ENCODE measurements around the gene TET1. TPM values are rescaled to one million over a fixed set of nuclear protein-coding genes. Genes with fewer than 3 reads are reported as not detected.
"Not testable (repeated sequence)": the region's sequence is repeated elsewhere in the genome, so short reads cannot be mapped to it uniquely, and the experiment has no call there.

TET1 gene
- total and polyA plus RNA-seq, 2 of the 13 experiments (the other 11 are each of a cell fraction or from before 2014, with no cell fraction given): 6.9 to 7.3 TPM

DNA sequence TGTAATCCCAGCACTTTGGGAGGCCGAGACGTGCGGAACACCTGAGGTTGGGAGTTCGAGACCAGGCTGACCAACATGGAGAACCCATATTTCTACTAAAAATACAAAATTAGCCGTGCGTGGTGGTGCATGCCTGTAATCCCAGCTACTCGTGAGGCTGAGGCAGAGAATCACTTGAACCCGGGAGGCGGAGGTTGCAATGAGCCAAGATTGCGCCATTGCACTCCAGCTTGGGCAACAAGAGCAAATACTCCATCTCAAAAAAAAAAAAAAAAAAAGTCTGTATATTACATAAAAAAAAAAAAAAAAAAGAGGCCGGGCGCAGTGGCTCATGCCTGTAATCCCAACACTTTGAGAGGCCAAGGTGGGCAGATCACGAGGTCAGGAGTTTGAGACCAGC, 152.9 kb downstream of the TET1 start:
- H3K4me1 ChIP-seq (ENCODE audit: insufficient read depth, low read length); H2AFZ ChIP-seq (ENCODE audit: low read length); H3K27ac ChIP-seq (ENCODE audit: extremely low read length, insufficient read depth, low read length); DNase-seq (ENCODE audit: low spot score); in situ Hi-C loops (cut with HindIII; ENCODE audit: extremely low pct_ligation_motif_present, low pct_unique_long_range_greater_than_20kb); BruUV-seq (replicated peaks); H3K4me3 ChIP-seq (replicated peaks in 1 of 3; ENCODE audit: insufficient read depth in 1 of 3, low read depth in 2 of 3, low read length in 3 of 3); H3K9me3 ChIP-seq (ENCODE audit: low read length); H3K27me3 ChIP-seq (ENCODE audit: control insufficient read depth in 1 of 2, insufficient read depth in 2 of 2, low read length in 2 of 2); H3K9ac ChIP-seq (ENCODE audit: insufficient read depth, low read depth, low read length); H4K20me1 ChIP-seq (ENCODE audit: insufficient read depth, low read length); CTCF ChIA-PET (ENCODE audit: low intra/inter-chr PET ratio, low total read pairs); H3K4me2 ChIP-seq (ENCODE audit: low read depth, low read length); ATAC-seq; H3K36me3 ChIP-seq (replicated peaks in 1 of 2; ENCODE audit: control insufficient read depth in 1 of 2, insufficient read depth in 2 of 2, low read length in 2 of 2); H3K79me2 ChIP-seq (ENCODE audit: insufficient read depth, low read length); FAIRE-seq; intact Hi-C loops (cut with micrococcal nuclease; ENCODE audit: unreplicated experiment): not testable (repeated sequence)
- WGBS (ENCODE audit: low lambda C conversion rate): 24% methylated on average over 13 of the region's 13 CpGs
- TF ChIP-seq CEBPG (CRISPR knock-in tag; IDR thresholded peaks at IDR 0.05): peak; percentile 55
- TF ChIP-seq, protein P1, sequence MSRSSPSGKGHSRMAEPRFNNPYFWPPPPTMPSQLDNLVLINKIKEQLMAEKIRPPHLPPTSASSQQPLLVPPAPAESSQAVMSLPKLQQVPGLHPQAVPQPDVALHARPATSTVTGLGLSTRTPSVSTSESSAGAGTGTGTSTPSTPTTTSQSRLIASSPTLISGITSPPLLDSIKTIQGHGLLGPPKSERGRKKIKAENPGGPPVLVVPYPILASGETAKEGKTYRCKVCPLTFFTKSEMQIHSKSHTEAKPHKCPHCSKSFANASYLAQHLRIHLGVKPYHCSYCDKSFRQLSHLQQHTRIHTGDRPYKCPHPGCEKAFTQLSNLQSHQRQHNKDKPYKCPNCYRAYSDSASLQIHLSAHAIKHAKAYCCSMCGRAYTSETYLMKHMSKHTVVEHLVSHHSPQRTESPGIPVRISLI (CRISPR knock-in tag; IDR thresholded peaks at IDR 0.05; ENCODE audit: borderline replicate concordance): 0 out of 2 replicates have a peak, but pooled peaks have one; percentile 39
- POLR2A ChIA-PET: interaction anchor here (1.0 kb wide), 1 partner anchor 9 kb away, joined by 3 read pairs; no protein-coding TSS in a partner anchor

DNA sequence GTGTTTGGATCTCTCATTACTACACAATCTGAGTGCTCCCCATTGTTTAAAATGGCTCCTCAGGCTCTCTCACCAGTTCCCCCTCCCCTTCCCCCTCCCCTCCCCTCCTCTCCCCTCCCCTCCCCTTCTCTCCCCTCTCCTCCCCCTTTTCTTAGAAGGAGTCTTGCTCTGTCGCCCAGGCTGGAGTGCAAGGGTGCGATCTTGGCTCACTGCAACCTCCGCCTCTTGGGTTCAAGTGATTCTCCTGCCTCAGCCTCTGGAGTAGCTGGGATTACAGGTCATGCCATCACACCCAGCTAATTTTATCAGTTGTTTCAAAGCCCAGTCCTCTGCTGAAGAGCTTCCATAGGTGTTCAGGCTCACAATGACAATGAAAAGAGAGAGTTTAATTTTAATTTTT, 157.3 kb downstream of the TET1 start:
- ATAC-seq (no peak), DNase-seq (ENCODE audit: low spot score) (no peak), FAIRE-seq (no peak)
- Histone ChIP-seq H3K4me3 (replicated peaks in 1 of 3; ENCODE audit: insufficient read depth in 1 of 3, low read depth in 2 of 3, low read length in 3 of 3) (no peak overlapping the region), H3K27me3 (ENCODE audit: control insufficient read depth in 1 of 2, insufficient read depth in 2 of 2, low read length in 2 of 2) (no peaks in the 10 kb centered on the region; a peak in 2 of 5 replicates), H3K79me2 (ENCODE audit: insufficient read depth, low read length) (peaks cover 13% of the 10 kb centered on the region), H3K9me3 (ENCODE audit: low read length) (no peaks in the 10 kb centered on the region), H3K36me3 (replicated peaks in 1 of 2; ENCODE audit: control insufficient read depth in 1 of 2, insufficient read depth in 2 of 2, low read length in 2 of 2) (no peaks in the 10 kb centered on the region), H3K9ac (ENCODE audit: insufficient read depth, low read depth, low read length) (no peak overlapping the region), H3K27ac (ENCODE audit: extremely low read length, insufficient read depth, low read length) (no peak overlapping the region), H4K20me1 (ENCODE audit: insufficient read depth, low read length) (no peaks in the 10 kb centered on the region), H3K4me1 (ENCODE audit: insufficient read depth, low read length) (peaks cover 4% of the 10 kb centered on the region), H2AFZ (ENCODE audit: low read length) (no peak overlapping the region), H3K4me2 (ENCODE audit: low read depth, low read length) (no peak overlapping the region)
- WGBS (ENCODE audit: low lambda C conversion rate): 90% methylated on average over 3 of the region's 3 CpGs
- ChIA-PET POLR2A (no interaction called here), CTCF (ENCODE audit: low intra/inter-chr PET ratio, low total read pairs) (no interaction called here)
- no TSS peak for BruUV-seq (replicated peaks)
- in situ Hi-C loops (cut with HindIII; ENCODE audit: extremely low pct_ligation_motif_present, low pct_unique_long_range_greater_than_20kb) (no loop called here), intact Hi-C loops (cut with micrococcal nuclease; ENCODE audit: unreplicated experiment) (no loop called here)
- TF ChIP-seq, protein P2, sequence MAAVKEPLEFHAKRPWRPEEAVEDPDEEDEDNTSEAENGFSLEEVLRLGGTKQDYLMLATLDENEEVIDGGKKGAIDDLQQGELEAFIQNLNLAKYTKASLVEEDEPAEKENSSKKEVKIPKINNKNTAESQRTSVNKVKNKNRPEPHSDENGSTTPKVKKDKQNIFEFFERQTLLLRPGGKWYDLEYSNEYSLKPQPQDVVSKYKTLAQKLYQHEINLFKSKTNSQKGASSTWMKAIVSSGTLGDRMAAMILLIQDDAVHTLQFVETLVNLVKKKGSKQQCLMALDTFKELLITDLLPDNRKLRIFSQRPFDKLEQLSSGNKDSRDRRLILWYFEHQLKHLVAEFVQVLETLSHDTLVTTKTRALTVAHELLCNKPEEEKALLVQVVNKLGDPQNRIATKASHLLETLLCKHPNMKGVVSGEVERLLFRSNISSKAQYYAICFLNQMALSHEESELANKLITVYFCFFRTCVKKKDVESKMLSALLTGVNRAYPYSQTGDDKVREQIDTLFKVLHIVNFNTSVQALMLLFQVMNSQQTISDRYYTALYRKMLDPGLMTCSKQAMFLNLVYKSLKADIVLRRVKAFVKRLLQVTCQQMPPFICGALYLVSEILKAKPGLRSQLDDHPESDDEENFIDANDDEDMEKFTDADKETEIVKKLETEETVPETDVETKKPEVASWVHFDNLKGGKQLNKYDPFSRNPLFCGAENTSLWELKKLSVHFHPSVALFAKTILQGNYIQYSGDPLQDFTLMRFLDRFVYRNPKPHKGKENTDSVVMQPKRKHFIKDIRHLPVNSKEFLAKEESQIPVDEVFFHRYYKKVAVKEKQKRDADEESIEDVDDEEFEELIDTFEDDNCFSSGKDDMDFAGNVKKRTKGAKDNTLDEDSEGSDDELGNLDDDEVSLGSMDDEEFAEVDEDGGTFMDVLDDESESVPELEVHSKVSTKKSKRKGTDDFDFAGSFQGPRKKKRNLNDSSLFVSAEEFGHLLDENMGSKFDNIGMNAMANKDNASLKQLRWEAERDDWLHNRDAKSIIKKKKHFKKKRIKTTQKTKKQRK (IDR thresholded peaks at IDR 0.05; ENCODE audit: low read length): no peak
- TF ChIP-seq ZNF20 (CRISPR knock-in tag; IDR thresholded peaks at IDR 0.05) (no peak), RFXANK (CRISPR knock-in tag; IDR thresholded peaks at IDR 0.05) (no peak), ZNF205 (CRISPR knock-in tag; IDR thresholded peaks at IDR 0.05) (no peak), BRCA1 (CRISPR knock-in tag; IDR thresholded peaks at IDR 0.05) (no peak)
- TF ChIP-seq, protein P3, sequence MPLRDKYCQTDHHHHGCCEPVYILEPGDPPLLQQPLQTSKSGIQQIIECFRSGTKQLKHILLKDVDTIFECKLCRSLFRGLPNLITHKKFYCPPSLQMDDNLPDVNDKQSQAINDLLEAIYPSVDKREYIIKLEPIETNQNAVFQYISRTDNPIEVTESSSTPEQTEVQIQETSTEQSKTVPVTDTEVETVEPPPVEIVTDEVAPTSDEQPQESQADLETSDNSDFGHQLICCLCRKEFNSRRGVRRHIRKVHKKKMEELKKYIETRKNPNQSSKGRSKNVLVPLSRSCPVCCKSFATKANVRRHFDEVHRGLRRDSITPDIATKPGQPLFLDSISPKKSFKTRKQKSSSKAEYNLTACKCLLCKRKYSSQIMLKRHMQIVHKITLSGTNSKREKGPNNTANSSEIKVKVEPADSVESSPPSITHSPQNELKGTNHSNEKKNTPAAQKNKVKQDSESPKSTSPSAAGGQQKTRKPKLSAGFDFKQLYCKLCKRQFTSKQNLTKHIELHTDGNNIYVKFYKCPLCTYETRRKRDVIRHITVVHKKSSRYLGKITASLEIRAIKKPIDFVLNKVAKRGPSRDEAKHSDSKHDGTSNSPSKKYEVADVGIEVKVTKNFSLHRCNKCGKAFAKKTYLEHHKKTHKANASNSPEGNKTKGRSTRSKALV (CRISPR knock-in tag; IDR thresholded peaks at IDR 0.05): no peak
- TF ChIP-seq, protein P4, sequence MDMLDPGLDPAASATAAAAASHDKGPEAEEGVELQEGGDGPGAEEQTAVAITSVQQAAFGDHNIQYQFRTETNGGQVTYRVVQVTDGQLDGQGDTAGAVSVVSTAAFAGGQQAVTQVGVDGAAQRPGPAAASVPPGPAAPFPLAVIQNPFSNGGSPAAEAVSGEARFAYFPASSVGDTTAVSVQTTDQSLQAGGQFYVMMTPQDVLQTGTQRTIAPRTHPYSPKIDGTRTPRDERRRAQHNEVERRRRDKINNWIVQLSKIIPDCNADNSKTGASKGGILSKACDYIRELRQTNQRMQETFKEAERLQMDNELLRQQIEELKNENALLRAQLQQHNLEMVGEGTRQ (IDR thresholded peaks at IDR 0.05; ENCODE audit: low read depth, low read length): no peak
- TF ChIP-seq, protein P4 (CRISPR knock-in tag; IDR thresholded peaks at IDR 0.05; ENCODE audit: borderline replicate concordance): no peak

All from HepG2 (cell line).